Prostate gland (tissue), 2 donors: ENCODE measurements around the gene STAB1.
A peak's percentile ranks its signal among the peaks of the same experiment; 100 is the strongest.

Source experiments
- POLR2A ChIP-seq: fragments of 450-650 bp; IDR thresholded peaks from one replicate; pipeline ENCODE4 v1.6.1; 2016; ENCODE audit warnings: antibody characterized with exemption, mild to moderate bottlenecking
- POLR2AphosphoS5 ChIP-seq: sonication (generic); formaldehyde crosslinking; IDR thresholded peaks from one replicate; pipeline ENCODE4 v1.6.1; 2017; ENCODE audit warnings: antibody characterized with exemption
- TF ChIP-seq, protein P1 (sequence below), 4 experiments: fragments of 200-600 bp in 2 of 4; fragments of 450-650 bp in 2 of 4; sonication (generic) in 2 of 4; IDR thresholded peaks; 1 replicate in 3 of 4; 2 replicates in 1 of 4; pipeline ENCODE4 v1.5.1; 2016 to 2019; ENCODE audit warnings: antibody characterized with exemption in 4 of 4, mild to moderate bottlenecking in 2 of 4, moderate library complexity in 2 of 4

DNA sequence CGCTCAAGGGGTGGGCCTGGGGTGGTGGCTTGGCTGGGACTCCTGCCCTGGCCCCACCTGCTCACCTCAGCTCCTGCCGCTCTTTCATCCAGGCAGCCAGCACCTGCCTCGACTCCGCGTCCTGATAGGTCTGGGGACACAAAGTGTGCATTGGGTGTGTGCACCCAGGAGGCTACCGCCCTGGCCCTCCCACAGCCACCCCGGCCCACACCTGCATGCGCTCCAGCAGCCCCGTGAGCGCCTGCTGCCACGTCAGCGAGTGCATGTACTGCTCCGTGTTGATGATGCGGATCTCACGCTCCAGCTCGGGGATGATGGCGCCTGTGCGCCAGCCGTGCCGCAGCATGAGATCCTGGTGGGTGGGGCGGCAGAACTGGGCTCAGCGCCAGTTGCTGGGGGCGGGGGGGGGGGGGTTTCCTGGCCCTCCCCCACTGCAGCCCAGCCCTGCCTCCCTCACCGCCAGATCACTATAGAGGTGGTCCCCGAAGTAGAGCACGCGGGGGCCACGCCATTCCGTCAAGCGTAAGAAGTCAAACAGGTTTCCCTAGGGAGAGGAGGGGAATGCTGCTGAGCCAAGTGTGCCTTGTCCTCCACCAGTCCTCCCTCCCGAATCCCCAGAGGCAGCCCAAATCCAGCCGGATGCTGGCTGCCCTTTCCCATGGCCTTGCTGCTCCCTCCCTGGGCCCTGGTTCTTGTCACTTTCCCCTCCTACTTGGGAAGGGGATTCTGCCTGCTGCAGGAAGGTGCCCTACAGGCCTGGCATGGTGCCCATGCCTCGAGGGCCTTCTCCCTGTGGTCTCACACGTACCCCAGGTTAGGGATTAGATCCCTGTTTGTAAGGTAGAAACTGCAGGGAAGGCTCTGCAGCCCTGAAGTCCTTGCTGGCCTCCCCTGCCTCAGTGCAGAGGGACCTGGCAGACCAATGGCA is 29.9 kb downstream of the STAB1 start:
- TF ChIP-seq, protein P1, sequence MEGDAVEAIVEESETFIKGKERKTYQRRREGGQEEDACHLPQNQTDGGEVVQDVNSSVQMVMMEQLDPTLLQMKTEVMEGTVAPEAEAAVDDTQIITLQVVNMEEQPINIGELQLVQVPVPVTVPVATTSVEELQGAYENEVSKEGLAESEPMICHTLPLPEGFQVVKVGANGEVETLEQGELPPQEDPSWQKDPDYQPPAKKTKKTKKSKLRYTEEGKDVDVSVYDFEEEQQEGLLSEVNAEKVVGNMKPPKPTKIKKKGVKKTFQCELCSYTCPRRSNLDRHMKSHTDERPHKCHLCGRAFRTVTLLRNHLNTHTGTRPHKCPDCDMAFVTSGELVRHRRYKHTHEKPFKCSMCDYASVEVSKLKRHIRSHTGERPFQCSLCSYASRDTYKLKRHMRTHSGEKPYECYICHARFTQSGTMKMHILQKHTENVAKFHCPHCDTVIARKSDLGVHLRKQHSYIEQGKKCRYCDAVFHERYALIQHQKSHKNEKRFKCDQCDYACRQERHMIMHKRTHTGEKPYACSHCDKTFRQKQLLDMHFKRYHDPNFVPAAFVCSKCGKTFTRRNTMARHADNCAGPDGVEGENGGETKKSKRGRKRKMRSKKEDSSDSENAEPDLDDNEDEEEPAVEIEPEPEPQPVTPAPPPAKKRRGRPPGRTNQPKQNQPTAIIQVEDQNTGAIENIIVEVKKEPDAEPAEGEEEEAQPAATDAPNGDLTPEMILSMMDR (IDR thresholded peaks at IDR 0.05): no peak
- TF ChIP-seq POLR2A (no peak), POLR2AphosphoS5 (peak; percentile 54)
